ENCODE data around the gene HMCN2. TPM values are rescaled to one million over a fixed set of nuclear protein-coding genes. Genes with fewer than 3 reads are reported as not detected.

HMCN2 gene
- total RNA-seq, 2 experiments from 2014 or later: not detected

GRCh38 chr9:130301483-130302286 lies 36.1 kb downstream of the HMCN2 start:
- intact Hi-C loops (cut with micrococcal nuclease; ENCODE audit: unreplicated experiment): no loop called here
- Histone ChIP-seq H3K36me3 (ENCODE audit: insufficient read depth, low read length) (no peaks in the 10 kb centered on the region), H3K4me3 (ENCODE audit: low read depth, low read length, poor library complexity, severe bottlenecking) (no peak overlapping the region), H3K9me3 (ENCODE audit: low read length) (no peaks in the 10 kb centered on the region), H3K4me2 (ENCODE audit: low read length) (no peak overlapping the region), H2AFZ (ENCODE audit: low read length) (no peak overlapping the region), H3K27ac (ENCODE audit: low read depth, low read length, poor library complexity, severe bottlenecking) (no peak overlapping the region), H3K9me2 (ENCODE audit: insufficient read depth, low read length) (no peaks in the 10 kb centered on the region), H3K79me2 (ENCODE audit: insufficient read depth, low read depth, low read length) (no peaks in the 10 kb centered on the region), H4K20me1 (ENCODE audit: insufficient read depth, low read length) (no peaks in the 10 kb centered on the region), H3K4me1 (ENCODE audit: insufficient read depth, low read length, poor library complexity, severe bottlenecking) (no peaks in the 10 kb centered on the region)
- CTCF ChIA-PET (ENCODE audit: unreplicated experiment): no interaction called here
- POLR2A ChIA-PET: no interaction called here
- TF ChIP-seq CTCF (conservative IDR thresholded peaks at IDR 0.05; ENCODE audit: low read length) (no peak), EZH2phosphoT487 (IDR thresholded peaks at IDR 0.05; ENCODE audit: borderline replicate concordance, low read depth, low read length) (no peak)
- no peak for DNase-seq (ENCODE audit: low spot score)
- BruUV-seq (replicated peaks): no TSS peak

GRCh38 chr9:130302785-130303612 lies 37.4 kb downstream of the HMCN2 start:
- H3K36me3 ChIP-seq (ENCODE audit: insufficient read depth, low read length): no peaks in the 10 kb centered on the region
- H4K20me1 ChIP-seq (ENCODE audit: insufficient read depth, low read length): no peaks in the 10 kb centered on the region
- H3K9me3 ChIP-seq (ENCODE audit: low read length): no peaks in the 10 kb centered on the region
- no peak overlapping the region for H3K4me2 ChIP-seq (ENCODE audit: low read length)
- ChIA-PET CTCF (ENCODE audit: unreplicated experiment) (no interaction called here), POLR2A (no interaction called here)
- no TSS peak for BruUV-seq (replicated peaks)
- H3K79me2 ChIP-seq (ENCODE audit: insufficient read depth, low read depth, low read length): no peaks in the 10 kb centered on the region
- H3K4me1 ChIP-seq (ENCODE audit: insufficient read depth, low read length, poor library complexity, severe bottlenecking): no peaks in the 10 kb centered on the region
- intact Hi-C loops (cut with micrococcal nuclease; ENCODE audit: unreplicated experiment): no loop called here
- H3K4me3 ChIP-seq (ENCODE audit: low read depth, low read length, poor library complexity, severe bottlenecking): no peak overlapping the region
- TF ChIP-seq EZH2phosphoT487 (IDR thresholded peaks at IDR 0.05; ENCODE audit: borderline replicate concordance, low read depth, low read length): no peak
- TF ChIP-seq CTCF (conservative IDR thresholded peaks at IDR 0.05; ENCODE audit: low read length): no peak
- no peak overlapping the region for H3K27ac ChIP-seq (ENCODE audit: low read depth, low read length, poor library complexity, severe bottlenecking)
- no peak overlapping the region for H2AFZ ChIP-seq (ENCODE audit: low read length)
- H3K9me2 ChIP-seq (ENCODE audit: insufficient read depth, low read length): no peaks in the 10 kb centered on the region
- no peak for DNase-seq (ENCODE audit: low spot score)

Measured in OCI-LY7 (cell line).